ENCODE measurements around the gene AP2A1. TPM values are rescaled to one million over a fixed set of nuclear protein-coding genes. Genes with fewer than 3 reads are reported as not detected.

The AP2A1 gene
- total and polyA plus RNA-seq, 9 of the 15 experiments (the other 6 are each of a cell fraction or from before 2014, with no cell fraction given), result 0.55 to 150 (median 31.9) TPM

DNA sequence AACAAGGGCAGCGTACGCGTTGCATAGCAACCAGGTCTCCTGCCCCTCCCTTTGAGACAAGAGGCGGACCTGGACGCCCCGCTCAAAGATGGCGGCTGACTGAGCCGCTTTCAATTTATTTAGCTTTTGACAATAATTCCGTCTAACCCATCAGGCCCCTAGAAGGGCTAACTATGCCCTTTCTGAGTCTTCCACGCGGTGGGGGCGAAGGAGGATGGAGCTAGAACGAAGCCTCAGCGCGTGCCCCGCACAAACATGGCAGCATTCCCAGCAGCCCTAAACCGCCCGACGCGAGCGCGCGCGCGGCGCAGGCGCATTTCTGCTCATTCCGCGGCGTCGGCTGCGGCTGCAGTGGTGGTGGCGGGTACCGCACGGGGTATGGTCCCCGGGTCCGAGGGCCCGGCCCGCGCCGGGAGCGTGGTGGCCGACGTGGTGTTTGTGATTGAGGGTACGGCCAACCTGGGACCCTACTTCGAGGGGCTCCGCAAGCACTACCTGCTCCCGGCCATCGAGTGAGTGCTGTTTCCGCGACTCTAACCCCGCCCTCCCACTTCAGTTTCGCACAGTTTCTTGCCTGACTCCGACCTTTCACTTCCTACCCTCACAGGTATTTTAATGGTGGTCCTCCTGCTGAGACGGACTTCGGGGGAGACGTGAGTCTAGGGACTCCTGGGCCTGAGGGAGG, 51.3 kb downstream of the AP2A1 start, which contains the start of gene MED25 (continued):
- TF ChIP-seq, protein P1, sequence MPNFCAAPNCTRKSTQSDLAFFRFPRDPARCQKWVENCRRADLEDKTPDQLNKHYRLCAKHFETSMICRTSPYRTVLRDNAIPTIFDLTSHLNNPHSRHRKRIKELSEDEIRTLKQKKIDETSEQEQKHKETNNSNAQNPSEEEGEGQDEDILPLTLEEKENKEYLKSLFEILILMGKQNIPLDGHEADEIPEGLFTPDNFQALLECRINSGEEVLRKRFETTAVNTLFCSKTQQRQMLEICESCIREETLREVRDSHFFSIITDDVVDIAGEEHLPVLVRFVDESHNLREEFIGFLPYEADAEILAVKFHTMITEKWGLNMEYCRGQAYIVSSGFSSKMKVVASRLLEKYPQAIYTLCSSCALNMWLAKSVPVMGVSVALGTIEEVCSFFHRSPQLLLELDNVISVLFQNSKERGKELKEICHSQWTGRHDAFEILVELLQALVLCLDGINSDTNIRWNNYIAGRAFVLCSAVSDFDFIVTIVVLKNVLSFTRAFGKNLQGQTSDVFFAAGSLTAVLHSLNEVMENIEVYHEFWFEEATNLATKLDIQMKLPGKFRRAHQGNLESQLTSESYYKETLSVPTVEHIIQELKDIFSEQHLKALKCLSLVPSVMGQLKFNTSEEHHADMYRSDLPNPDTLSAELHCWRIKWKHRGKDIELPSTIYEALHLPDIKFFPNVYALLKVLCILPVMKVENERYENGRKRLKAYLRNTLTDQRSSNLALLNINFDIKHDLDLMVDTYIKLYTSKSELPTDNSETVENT (CRISPR knock-in tag; IDR thresholded peaks at IDR 0.05), result peak; percentile 62; the same call in 1 of the 2 replicates
- TF ChIP-seq OTX1 (CRISPR knock-in tag; IDR thresholded peaks at IDR 0.05), result 0 out of 2 replicates have a peak, but pooled peaks have one; percentile 10
- peak; percentile 95 to 96 for TF ChIP-seq NRF1 (conservative IDR thresholded peaks at IDR 0.05 in 1 of 2, IDR thresholded peaks at IDR 0.05 in 1 of 2)
- no peak; the same call in 1 of the 2 replicates for TF ChIP-seq GABPB1 (CRISPR knock-in tag; IDR thresholded peaks at IDR 0.05)
- no peak for TF ChIP-seq FOXJ2 (tag; IDR thresholded peaks at IDR 0.05)
- TF ChIP-seq NCOR1 (IDR thresholded peaks at IDR 0.05), result peak; percentile 97
- TF ChIP-seq, protein P2, sequence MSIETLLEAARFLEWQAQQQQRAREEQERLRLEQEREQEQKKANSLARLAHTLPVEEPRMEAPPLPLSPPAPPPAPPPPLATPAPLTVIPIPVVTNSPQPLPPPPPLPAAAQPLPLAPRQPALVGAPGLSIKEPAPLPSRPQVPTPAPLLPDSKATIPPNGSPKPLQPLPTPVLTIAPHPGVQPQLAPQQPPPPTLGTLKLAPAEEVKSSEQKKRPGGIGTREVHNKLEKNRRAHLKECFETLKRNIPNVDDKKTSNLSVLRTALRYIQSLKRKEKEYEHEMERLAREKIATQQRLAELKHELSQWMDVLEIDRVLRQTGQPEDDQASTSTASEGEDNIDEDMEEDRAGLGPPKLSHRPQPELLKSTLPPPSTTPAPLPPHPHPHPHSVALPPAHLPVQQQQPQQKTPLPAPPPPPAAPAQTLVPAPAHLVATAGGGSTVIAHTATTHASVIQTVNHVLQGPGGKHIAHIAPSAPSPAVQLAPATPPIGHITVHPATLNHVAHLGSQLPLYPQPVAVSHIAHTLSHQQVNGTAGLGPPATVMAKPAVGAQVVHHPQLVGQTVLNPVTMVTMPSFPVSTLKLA (conservative IDR thresholded peaks at IDR 0.05), result peak; percentile 58
- TF ChIP-seq, protein P3, sequence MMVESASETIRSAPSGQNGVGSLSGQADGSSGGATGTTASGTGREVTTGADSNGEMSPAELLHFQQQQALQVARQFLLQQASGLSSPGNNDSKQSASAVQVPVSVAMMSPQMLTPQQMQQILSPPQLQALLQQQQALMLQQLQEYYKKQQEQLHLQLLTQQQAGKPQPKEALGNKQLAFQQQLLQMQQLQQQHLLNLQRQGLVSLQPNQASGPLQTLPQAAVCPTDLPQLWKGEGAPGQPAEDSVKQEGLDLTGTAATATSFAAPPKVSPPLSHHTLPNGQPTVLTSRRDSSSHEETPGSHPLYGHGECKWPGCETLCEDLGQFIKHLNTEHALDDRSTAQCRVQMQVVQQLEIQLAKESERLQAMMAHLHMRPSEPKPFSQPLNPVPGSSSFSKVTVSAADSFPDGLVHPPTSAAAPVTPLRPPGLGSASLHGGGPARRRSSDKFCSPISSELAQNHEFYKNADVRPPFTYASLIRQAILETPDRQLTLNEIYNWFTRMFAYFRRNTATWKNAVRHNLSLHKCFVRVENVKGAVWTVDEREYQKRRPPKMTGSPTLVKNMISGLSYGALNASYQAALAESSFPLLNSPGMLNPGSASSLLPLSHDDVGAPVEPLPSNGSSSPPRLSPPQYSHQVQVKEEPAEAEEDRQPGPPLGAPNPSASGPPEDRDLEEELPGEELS (CRISPR knock-in tag; IDR thresholded peaks at IDR 0.05; ENCODE audit: borderline replicate concordance), result peak; percentile 38; the same call in 1 of the 2 replicates
- TF ChIP-seq DIDO1 (tag; IDR thresholded peaks at IDR 0.05; ENCODE audit: low read depth), result peak; percentile 42; the same call in 1 of the 2 replicates
- TF ChIP-seq MECOM (CRISPR knock-in tag; IDR thresholded peaks at IDR 0.05), result no peak
- peak; percentile 96 for TF ChIP-seq CXXC5 (CRISPR knock-in tag; IDR thresholded peaks at IDR 0.05)
- TF ChIP-seq POLR2B (IDR thresholded peaks at IDR 0.05; ENCODE audit: low read depth, partially characterized antibody), result peak; percentile 75
- peak; percentile 53; the same call in 1 of the 2 replicates for TF ChIP-seq EP400 (IDR thresholded peaks at IDR 0.05)
- TF ChIP-seq SETDB1 (IDR thresholded peaks at IDR 0.05; ENCODE audit: low read length), result no peak
- 0 out of 2 replicates have a peak, but pooled peaks have one; percentile 12 for TF ChIP-seq HIVEP1 (CRISPR knock-in tag; IDR thresholded peaks at IDR 0.05)
- TF ChIP-seq, protein P4, sequence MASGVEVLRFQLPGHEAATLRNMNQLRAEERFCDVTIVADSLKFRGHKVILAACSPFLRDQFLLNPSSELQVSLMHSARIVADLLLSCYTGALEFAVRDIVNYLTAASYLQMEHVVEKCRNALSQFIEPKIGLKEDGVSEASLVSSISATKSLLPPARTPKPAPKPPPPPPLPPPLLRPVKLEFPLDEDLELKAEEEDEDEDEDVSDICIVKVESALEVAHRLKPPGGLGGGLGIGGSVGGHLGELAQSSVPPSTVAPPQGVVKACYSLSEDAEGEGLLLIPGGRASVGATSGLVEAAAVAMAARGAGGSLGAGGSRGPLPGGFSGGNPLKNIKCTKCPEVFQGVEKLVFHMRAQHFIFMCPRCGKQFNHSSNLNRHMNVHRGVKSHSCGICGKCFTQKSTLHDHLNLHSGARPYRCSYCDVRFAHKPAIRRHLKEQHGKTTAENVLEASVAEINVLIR (CRISPR knock-in tag; IDR thresholded peaks at IDR 0.05), result 0 out of 2 replicates have a peak, but pooled peaks have one; percentile 29
- no peak for TF ChIP-seq PHB (CRISPR knock-in tag; IDR thresholded peaks at IDR 0.05)
- no peak for TF ChIP-seq GTF2A2 (tag; IDR thresholded peaks at IDR 0.05)
- no peak for TF ChIP-seq ZNF780A (CRISPR knock-in tag; IDR thresholded peaks at IDR 0.05)
- peak; percentile 49; the same call in 1 of the 2 replicates for TF ChIP-seq ZBTB17 (CRISPR knock-in tag; IDR thresholded peaks at IDR 0.05)
- TF ChIP-seq RBM39 (optimal IDR thresholded peaks at IDR 0.05; ENCODE audit: low read depth, low read length), result no peak
- TF ChIP-seq MCM5 (IDR thresholded peaks at IDR 0.05; ENCODE audit: low read depth), result no peak
- no peak for TF ChIP-seq ZNF12 (CRISPR knock-in tag; IDR thresholded peaks at IDR 0.05)
